CD8-positive, alpha-beta memory T cell (primary cell): ENCODE results near the gene DDX54. TPM values are rescaled to one million over a fixed set of nuclear protein-coding genes. Genes with fewer than 3 reads are reported as not detected.

ENCODE experiments used
- CTCF ChIA-PET: fragments of 350-600 bp; sonication (Branson Sonifier 250); formaldehyde crosslinking; loops from one replicate; lab custom pipeline; 2021; ENCODE audit warnings: antibody characterized with exemption; lab: Charles Lee
- POLR2A ChIA-PET: fragments of 350-600 bp; sonication (Branson Sonifier 250); formaldehyde crosslinking; loops from one replicate; lab custom pipeline; 2021; ENCODE audit warnings: antibody characterized with exemption; lab: Charles Lee
- DNase-seq, 5 donors: peaks; one replicate each; pipeline versions ENCODE4 v3.0.0 to v3.0.0-alpha.2; 2020 to 2022; ENCODE audit warnings: mixed read lengths in 1 of 5
- H3K27ac ChIP-seq: one replicate; pipeline ENCODE4 v1.7.0; 2013; ENCODE audit warnings: low read depth, mild to moderate bottlenecking, low read length, moderate library complexity
- H3K27me3 ChIP-seq: 2 replicates; pipeline ENCODE4 v1.7.0; 2013; ENCODE audit warnings: low read length, mild to moderate bottlenecking; ENCODE audit not compliant: insufficient read depth, poor library complexity, severe bottlenecking
- H3K36me3 ChIP-seq: 2 replicates; pipeline ENCODE4 v1.7.0; 2013; ENCODE audit warnings: mild to moderate bottlenecking, low read length, moderate library complexity; ENCODE audit not compliant: insufficient read depth
- H3K4me1 ChIP-seq: 2 replicates; pipeline ENCODE4 v1.7.0; 2013; ENCODE audit warnings: mild to moderate bottlenecking, low read length, moderate library complexity; ENCODE audit not compliant: insufficient read depth
- H3K4me3 ChIP-seq: 2 replicates; pipeline ENCODE4 v1.7.0; 2013; ENCODE audit warnings: mild to moderate bottlenecking, low read length
- H3K9me3 ChIP-seq: 2 replicates; pipeline ENCODE4 v1.7.0; 2013; ENCODE audit warnings: mild to moderate bottlenecking, low read length
- H3K27ac Mint-ChIP-seq, 8 donors: one replicate each; pipeline ENCODE4 v1.8.0; 2020 to 2021; ENCODE audit warnings: mixed read lengths in 8 of 8, mild to moderate bottlenecking in 6 of 8, inconsistent platforms in 3 of 8, moderate library complexity in 3 of 8
- H3K27me3 Mint-ChIP-seq, 2 donors: one replicate each; pipeline ENCODE4 v1.8.0; 2020 to 2021; ENCODE audit warnings: mixed read lengths in 2 of 2, mild to moderate bottlenecking in 1 of 2, moderate library complexity in 1 of 2
- H3K36me3 Mint-ChIP-seq, 3 donors: one replicate each; pipeline ENCODE4 v1.8.0; 2020 to 2021; ENCODE audit warnings: mixed read lengths in 3 of 3, inconsistent platforms in 1 of 3, mild to moderate bottlenecking in 1 of 3
- H3K4me1 Mint-ChIP-seq, 3 donors: one replicate each; pipeline ENCODE4 v1.8.0; 2020 to 2021; ENCODE audit warnings: mixed read lengths in 3 of 3, inconsistent platforms in 1 of 3, mild to moderate bottlenecking in 1 of 3
- H3K4me3 Mint-ChIP-seq, 7 donors: one replicate each; pipeline ENCODE4 v1.8.0; 2020 to 2021; ENCODE audit warnings: mixed read lengths in 7 of 7, mild to moderate bottlenecking in 6 of 7, moderate library complexity in 4 of 7, inconsistent platforms in 2 of 7
- H3K9me3 Mint-ChIP-seq, 5 donors: one replicate each; pipeline ENCODE4 v1.8.0; 2020 to 2022; ENCODE audit warnings: mixed read lengths in 5 of 5, mild to moderate bottlenecking in 3 of 5, moderate library complexity in 2 of 5, inconsistent platforms in 1 of 5
- polyA plus RNA-seq: library from polyadenylated mRNA; unstranded; fragments of 300-500 nt; fragmentation: Illumina TruSeq; gene quantifications from one replicate; pipeline ENCODE4 v1.2.3, GENCODE V29; 2021
- total RNA-seq, 2 experiments: library from RNA; stranded (reverse); gene quantifications; one replicate each; pipeline ENCODE4 v1.2.3, GENCODE V29; 2021

DDX54 gene
- total and polyA plus RNA-seq, 3 experiments from 2014 or later, result 47.7 to 133 (median 131) TPM

GRCh38 chr12:113173081-113173698 lies 12.1 kb downstream of the DDX54 start:
- no peaks in the 10 kb centered on the region for H3K4me1 ChIP-seq
- ChIA-PET POLR2A (no interaction called here), CTCF (interaction anchor here (1.3 to 4.1 kb wide), 10 partner anchors 8 to 180 kb away, joined by 3 to 27 read pairs (median 13); partner anchors contain the start of genes DDX54 and RITA1)
- Mint-ChIP-seq H3K4me1 (peaks cover 4 to 6% (median 5%) of the 10 kb centered on the region in 3 donors), H3K27me3 (no peaks in the 10 kb centered on the region), H3K27ac (peak overlapping the region in 1 of 8 donors; percentile 32), H3K4me3 (no peak overlapping the region), H3K36me3 (peaks cover 32 to 88% (median 36%) of the 10 kb centered on the region in 3 donors), H3K9me3 (no peaks in the 10 kb centered on the region)
- no peak overlapping the region for H3K27ac ChIP-seq
- no peaks in the 10 kb centered on the region for H3K9me3 ChIP-seq
- no peaks in the 10 kb centered on the region for H3K27me3 ChIP-seq
- no peak overlapping the region for H3K4me3 ChIP-seq
- no peak for DNase-seq
- H3K36me3 ChIP-seq, result peaks cover 70% of the 10 kb centered on the region

- no peaks in the 10 kb centered on the region for H3K27me3 ChIP-seq
- H3K4me3 Mint-ChIP-seq, result no peak overlapping the region
- H3K9me3 ChIP-seq, result no peaks in the 10 kb centered on the region
- H3K36me3 ChIP-seq, result peaks cover 60% of the 10 kb centered on the region
- no peak for DNase-seq
- no peak overlapping the region for H3K4me3 ChIP-seq
- CTCF ChIA-PET, result interaction anchor here (0.9 to 4.1 kb wide), 6 partner anchors 13 to 272 kb away, joined by 3 to 27 read pairs (median 16); partner anchors contain the start of genes DDX54 and RITA1
- peaks cover 28 to 87% (median 29%) of the 10 kb centered on the region in 3 donors for H3K36me3 Mint-ChIP-seq
- POLR2A ChIA-PET, result interaction anchor here (0.7 kb wide), 1 partner anchor 98 kb away, joined by 7 read pairs; no protein-coding TSS in a partner anchor
- H3K27ac Mint-ChIP-seq, result peak overlapping the region in 1 of 8 donors; percentile 61
- no peaks in the 10 kb centered on the region for H3K27me3 Mint-ChIP-seq
- no peaks in the 10 kb centered on the region for H3K9me3 Mint-ChIP-seq
- H3K4me1 Mint-ChIP-seq, result peaks cover 3 to 6% (median 4%) of the 10 kb centered on the region in 3 donors
- H3K27ac ChIP-seq, result no peak overlapping the region
- no peaks in the 10 kb centered on the region for H3K4me1 ChIP-seq
Measured at GRCh38 chr12:113172185-113172584, 13.1 kb downstream of the DDX54 start.

DNA sequence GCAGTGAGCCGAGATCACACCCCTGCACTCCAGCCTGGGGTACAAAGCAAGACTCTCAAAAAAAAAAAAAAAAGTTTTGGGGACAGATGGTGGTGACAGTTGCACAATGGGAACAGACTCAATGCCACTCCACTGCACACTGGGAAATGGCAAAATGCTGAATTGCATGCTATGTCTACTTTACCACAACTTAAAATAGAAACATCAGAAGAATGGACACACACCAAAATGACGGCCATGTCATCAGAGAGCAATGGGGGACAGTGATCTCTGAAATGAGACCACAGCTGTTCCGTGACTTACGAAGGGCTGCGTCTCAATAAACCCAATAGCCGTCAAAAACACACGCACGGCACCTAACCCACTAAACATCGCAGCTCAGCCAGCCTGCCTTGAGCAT lies 13.7 kb downstream of the DDX54 start:
- peaks cover 22 to 87% (median 25%) of the 10 kb centered on the region in 3 donors for H3K36me3 Mint-ChIP-seq
- H3K27me3 ChIP-seq, result no peaks in the 10 kb centered on the region
- no peak overlapping the region for H3K4me3 Mint-ChIP-seq
- DNase-seq, result no peak
- H3K27ac Mint-ChIP-seq, result no peak overlapping the region
- no peak overlapping the region for H3K27ac ChIP-seq
- H3K4me1 ChIP-seq, result no peaks in the 10 kb centered on the region
- no peak overlapping the region for H3K4me3 ChIP-seq
- no peaks in the 10 kb centered on the region for H3K9me3 Mint-ChIP-seq
- no peaks in the 10 kb centered on the region for H3K9me3 ChIP-seq
- peaks cover 3 to 6% (median 4%) of the 10 kb centered on the region in 3 donors for H3K4me1 Mint-ChIP-seq
- H3K27me3 Mint-ChIP-seq, result no peaks in the 10 kb centered on the region
- ChIA-PET CTCF (interaction anchor here (0.9 to 4.1 kb wide), 5 partner anchors 18 to 271 kb away, joined by 3 to 26 read pairs (median 7); no protein-coding TSS in a partner anchor), POLR2A (interaction anchor here (0.7 kb wide), 1 partner anchor 99 kb away, joined by 7 read pairs; no protein-coding TSS in a partner anchor)
- peaks cover 54% of the 10 kb centered on the region for H3K36me3 ChIP-seq

GRCh38 chr12:113170926-113171325 lies 14.4 kb downstream of the DDX54 start:
- Histone ChIP-seq H3K36me3 (peaks cover 57% of the 10 kb centered on the region), H3K27me3 (no peaks in the 10 kb centered on the region), H3K4me1 (no peaks in the 10 kb centered on the region), H3K27ac (no peak overlapping the region), H3K4me3 (no peak overlapping the region), H3K9me3 (no peaks in the 10 kb centered on the region)
- Mint-ChIP-seq H3K4me3 (no peak overlapping the region), H3K36me3 (peaks cover 24 to 87% (median 27%) of the 10 kb centered on the region in 3 donors), H3K4me1 (peaks cover 3 to 6% (median 4%) of the 10 kb centered on the region in 3 donors), H3K9me3 (no peaks in the 10 kb centered on the region), H3K27me3 (no peaks in the 10 kb centered on the region), H3K27ac (no peak overlapping the region)
- CTCF ChIA-PET, result interaction anchor here (1.7 kb wide), 1 partner anchor 270 kb away, joined by 4 read pairs; no protein-coding TSS in a partner anchor
- DNase-seq, result no peak
- POLR2A ChIA-PET, result no interaction called here

DNA sequence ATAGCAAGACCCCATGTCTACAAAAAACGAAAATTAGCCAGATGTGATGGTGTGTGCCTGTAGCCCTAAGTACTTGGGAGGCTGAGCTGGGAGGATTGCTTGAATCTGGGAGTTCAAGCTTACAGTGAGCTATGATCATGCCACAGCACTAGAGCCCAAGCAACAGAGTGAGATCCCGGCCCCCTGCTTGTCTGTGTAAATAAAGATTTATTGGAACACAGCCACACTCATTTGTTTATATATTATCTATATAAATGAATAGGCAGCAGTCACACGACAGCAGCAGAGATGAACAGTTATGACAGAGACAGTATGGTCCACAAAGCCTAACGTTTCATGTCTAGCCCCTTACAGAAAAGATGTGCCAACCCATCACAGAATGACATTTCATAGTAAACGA lies 14.8 kb downstream of the DDX54 start:
- POLR2A ChIA-PET, result no interaction called here
- peaks cover 26 to 89% (median 29%) of the 10 kb centered on the region in 3 donors for H3K36me3 Mint-ChIP-seq
- CTCF ChIA-PET, result no interaction called here

GRCh38 chr12:113169697-113170096 lies 15.6 kb downstream of the DDX54 start:
- no peaks in the 10 kb centered on the region for H3K27me3 Mint-ChIP-seq
- Histone ChIP-seq H3K4me3 (no peak overlapping the region), H3K27me3 (no peaks in the 10 kb centered on the region), H3K36me3 (peaks cover 66% of the 10 kb centered on the region), H3K4me1 (no peaks in the 10 kb centered on the region), H3K27ac (no peak overlapping the region), H3K9me3 (no peaks in the 10 kb centered on the region)
- CTCF ChIA-PET, result no interaction called here
- H3K36me3 Mint-ChIP-seq, result peaks cover 24 to 90% (median 26%) of the 10 kb centered on the region in 3 donors
- no peak overlapping the region for H3K4me3 Mint-ChIP-seq
- H3K4me1 Mint-ChIP-seq, result peaks cover 3 to 4% (median 3%) of the 10 kb centered on the region in 3 donors
- no peak for DNase-seq
- no peaks in the 10 kb centered on the region for H3K9me3 Mint-ChIP-seq
- POLR2A ChIA-PET, result no interaction called here
- H3K27ac Mint-ChIP-seq, result no peak overlapping the region

More for the DNA sequence above, 14.8 kb downstream of the DDX54 start:
- no peak for DNase-seq
- peaks cover 59% of the 10 kb centered on the region for H3K36me3 ChIP-seq
- H3K4me3 ChIP-seq, result no peak overlapping the region
- Mint-ChIP-seq H3K27me3 (no peaks in the 10 kb centered on the region), H3K27ac (peak overlapping the region in 1 of 8 donors; percentile 26), H3K9me3 (no peaks in the 10 kb centered on the region), H3K4me3 (no peak overlapping the region), H3K4me1 (peaks cover 3 to 6% (median 4%) of the 10 kb centered on the region in 3 donors)
- H3K27me3 ChIP-seq, result no peaks in the 10 kb centered on the region
- no peak overlapping the region for H3K27ac ChIP-seq
- H3K9me3 ChIP-seq, result no peaks in the 10 kb centered on the region
- no peaks in the 10 kb centered on the region for H3K4me1 ChIP-seq

- CTCF ChIA-PET, result no interaction called here
- Mint-ChIP-seq H3K27me3 (no peaks in the 10 kb centered on the region), H3K9me3 (no peaks in the 10 kb centered on the region), H3K4me3 (no peak overlapping the region), H3K27ac (peak overlapping the region in 1 of 8 donors; percentile 43), H3K36me3 (peaks cover 21 to 95% (median 23%) of the 10 kb centered on the region in 3 donors), H3K4me1 (peaks cover 0 to 1% (median 0%) of the 10 kb centered on the region in 3 donors)
- no peaks in the 10 kb centered on the region for H3K27me3 ChIP-seq
- H3K4me1 ChIP-seq, result no peaks in the 10 kb centered on the region
- POLR2A ChIA-PET, result no interaction called here
- DNase-seq, result no peak
- H3K4me3 ChIP-seq, result no peak overlapping the region
- H3K9me3 ChIP-seq, result no peaks in the 10 kb centered on the region
- H3K36me3 ChIP-seq, result peaks cover 66% of the 10 kb centered on the region
- H3K27ac ChIP-seq, result no peak overlapping the region
Measured at GRCh38 chr12:113167868-113168267, 17.4 kb downstream of the DDX54 start.
